T-cell (primary cell): ENCODE measurements around the gene PPM1E. TPM values are rescaled to one million over a fixed set of nuclear protein-coding genes. Genes with fewer than 3 reads are reported as not detected.

Experiments
- ATAC-seq, 4 experiments: fragments of 200-7000 bp in 3 of 4; fragments of 150-1000 bp in 1 of 4; cut with Tn5 transposase; replicated peaks in 1 of 4; 1 replicate in 3 of 4; 2 replicates in 1 of 4; pipeline ENCODE4 v1.10.0; 2021; ENCODE audit warnings: moderate library complexity in 3 of 4, mild to moderate bottlenecking in 2 of 4, moderate number of reproducible peaks in 1 of 4
- CTCF ChIA-PET, 2 donors: fragments of 300-600 bp; sonication (Branson Sonifier 250); formaldehyde crosslinking; loops; one replicate each; lab custom pipeline; 2022; ENCODE audit warnings: antibody characterized with exemption in 2 of 2; lab: Charles Lee
- POLR2A ChIA-PET, 2 donors: fragments of 300-600 bp; sonication (Branson Sonifier 250); formaldehyde crosslinking; loops; one replicate each; lab custom pipeline; 2022; ENCODE audit warnings: antibody characterized with exemption in 2 of 2; lab: Charles Lee
- DNase-seq, 35 experiments: peaks; one replicate each; pipeline versions ENCODE4 v3.0.0 to v3.0.0-alpha.2; 2013 to 2023
- H3K27ac ChIP-seq: one replicate; pipeline ENCODE4 v1.5.1; 2013; ENCODE audit warnings: low read length
- H3K27me3 ChIP-seq, 2 experiments: replicated peaks in 1 of 2; 1 replicate in 1 of 2; 2 replicates in 1 of 2; pipeline versions ENCODE4 v1.6.1 to v1.7.0; 2013; ENCODE audit warnings: low read length in 1 of 2, mixed read lengths in 1 of 2; ENCODE audit not compliant: control insufficient read depth in 2 of 2, insufficient read depth in 2 of 2; ENCODE audit errors: extremely low read depth in 1 of 2
- H3K36me3 ChIP-seq, 2 donors: 1 replicate in 1 of 2; 2 replicates in 1 of 2; pipeline versions ENCODE4 v1.6.1 to v1.7.0; 2013; ENCODE audit warnings: low read length in 1 of 2; ENCODE audit not compliant: control insufficient read depth in 2 of 2, insufficient read depth in 1 of 2; ENCODE audit errors: extremely low read depth in 1 of 2
- H3K4me1 ChIP-seq, 2 experiments: 1 replicate in 1 of 2; 2 replicates in 1 of 2; pipeline versions ENCODE4 v1.6.1 to v1.7.0; 2013; ENCODE audit warnings: low read length in 2 of 2, mixed read lengths in 1 of 2; ENCODE audit not compliant: insufficient read depth in 2 of 2, control insufficient read depth in 1 of 2; ENCODE audit errors: extremely low read depth in 1 of 2
- H3K4me3 ChIP-seq, 2 donors: 1 replicate in 1 of 2; 2 replicates in 1 of 2; pipeline versions ENCODE4 v1.5.1 to v1.7.0; 2013; ENCODE audit warnings: mild to moderate bottlenecking in 2 of 2, low read length in 1 of 2, moderate library complexity in 1 of 2; ENCODE audit not compliant: control insufficient read depth in 1 of 2; ENCODE audit errors: extremely low read depth in 1 of 2
- H3K9me3 ChIP-seq: 2 replicates; pipeline ENCODE4 v1.7.0; 2013
- H3K27ac Mint-ChIP-seq, 2 donors: one replicate each; pipeline ENCODE4 v1.8.0; 2020 to 2021; ENCODE audit warnings: mild to moderate bottlenecking in 2 of 2, mixed read lengths in 2 of 2
- H3K27me3 Mint-ChIP-seq, 2 donors: one replicate each; pipeline ENCODE4 v1.8.0; 2021 to 2022; ENCODE audit warnings: mixed read lengths in 2 of 2
- H3K36me3 Mint-ChIP-seq: one replicate; pipeline ENCODE4 v1.8.0; 2021; ENCODE audit warnings: mixed read lengths
- H3K4me1 Mint-ChIP-seq, 3 donors: one replicate each; pipeline ENCODE4 v1.8.0; 2020 to 2022; ENCODE audit warnings: mixed read lengths in 3 of 3, mild to moderate bottlenecking in 1 of 3
- H3K4me3 Mint-ChIP-seq, 3 donors: one replicate each; pipeline ENCODE4 v1.8.0; 2020 to 2022; ENCODE audit warnings: mild to moderate bottlenecking in 3 of 3, mixed read lengths in 3 of 3, moderate library complexity in 3 of 3
- H3K9me3 Mint-ChIP-seq, 3 donors: one replicate each; pipeline ENCODE4 v1.8.0; 2020 to 2022; ENCODE audit warnings: mixed read lengths in 3 of 3
- WGBS: methylation state at CpG from one replicate; pipeline ENCODE4 v1.1.5; 2013; ENCODE audit warnings: missing lambda C conversion rate; ENCODE audit not compliant: insufficient coverage; 5-methylcytosine and 5-hydroxymethylcytosine counted together
- total RNA-seq, 35 experiments: library from RNA in 6 of 35; stranded (reverse) in 6 of 35; fragments of 120-200 nt in 1 of 35; gene quantifications; one replicate each; pipeline versions ENCODE4 v1.2.1 to v1.2.4 and lab custom pipeline; 2013 to 2026

PPM1E gene
- under 1 TPM in 1 of 5 donors, not detected in 4; 0.03 TPM for total RNA-seq
- 0.02 TPM for total RNA-seq (2013)
- 0 to 0.12 (median 0) reads per million in 29 experiments for total RNA-seq (lab: John Stamatoyannopoulos, UW)

DNA sequence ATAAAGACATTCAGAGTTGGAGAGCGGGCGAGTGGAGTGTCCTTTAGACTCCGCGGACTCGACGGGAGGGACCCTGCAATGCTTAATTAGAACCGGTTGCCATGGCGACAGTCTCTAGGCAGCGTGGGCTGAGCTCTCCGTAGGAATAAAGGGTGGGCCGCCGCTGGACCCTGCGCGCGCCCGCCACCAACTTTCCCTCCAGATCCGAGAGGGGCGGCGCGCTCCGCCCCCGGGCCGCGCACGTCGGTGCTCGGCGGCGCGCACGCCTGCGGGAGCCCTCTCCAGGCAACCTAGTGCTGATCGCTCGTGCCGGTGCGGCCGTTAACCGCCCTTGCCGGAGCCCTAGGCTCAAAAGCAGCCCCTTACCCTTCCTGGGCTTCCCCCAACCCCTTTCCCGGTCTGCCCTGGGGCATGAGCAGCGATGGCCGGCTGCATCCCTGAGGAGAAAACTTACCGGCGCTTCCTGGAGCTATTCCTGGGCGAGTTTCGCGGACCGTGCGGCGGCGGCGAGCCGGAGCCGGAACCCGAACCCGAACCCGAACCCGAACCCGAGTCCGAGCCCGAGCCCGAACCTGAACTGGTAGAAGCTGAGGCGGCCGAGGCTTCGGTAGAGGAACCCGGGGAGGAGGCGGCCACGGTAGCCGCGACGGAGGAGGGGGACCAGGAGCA, at the start of gene PPM1E:
Gene PPM1E (plus strand): TSS at position 278 of the 669 bp plus-strand sequence.
- Histone ChIP-seq H3K4me1 (peaks cover 6 to 17% of the 10 kb centered on the region in 2 experiments), H3K27me3 (peaks cover 11 to 29% of the 10 kb centered on the region in 2 experiments), H3K4me3 (peak within 1 kb of the TSS; percentile 45 to 80), H3K9me3 (no peaks in the 10 kb centered on the region), H3K36me3 (no peaks in the 10 kb centered on the region), H3K27ac (no peak within 1 kb of the TSS)
- ChIA-PET CTCF (interaction anchor here in 1 of 2 donors (0.5 kb wide), 1 partner anchor 168 kb away, joined by 3 read pairs; no protein-coding TSS in a partner anchor), POLR2A (no interaction called here)
- Mint-ChIP-seq H3K27ac (no peak within 1 kb of the TSS), H3K9me3 (no peaks in the 10 kb centered on the region), H3K36me3 (no peaks in the 10 kb centered on the region), H3K4me1 (peaks cover 13 to 15% (median 13%) of the 10 kb centered on the region in 3 donors), H3K4me3 (peak within 1 kb of the TSS; percentile 83 to 86 (median 85)), H3K27me3 (peaks cover 43 to 67% of the 10 kb centered on the region in 2 donors)
- 3% methylated on average over 71 of the region's 71 CpGs for WGBS
- DNase-seq (peak in 34 of 35 experiments; percentile 1 to 53 (median 22)), ATAC-seq (peak; percentile 72 to 84 (median 76))

DNA sequence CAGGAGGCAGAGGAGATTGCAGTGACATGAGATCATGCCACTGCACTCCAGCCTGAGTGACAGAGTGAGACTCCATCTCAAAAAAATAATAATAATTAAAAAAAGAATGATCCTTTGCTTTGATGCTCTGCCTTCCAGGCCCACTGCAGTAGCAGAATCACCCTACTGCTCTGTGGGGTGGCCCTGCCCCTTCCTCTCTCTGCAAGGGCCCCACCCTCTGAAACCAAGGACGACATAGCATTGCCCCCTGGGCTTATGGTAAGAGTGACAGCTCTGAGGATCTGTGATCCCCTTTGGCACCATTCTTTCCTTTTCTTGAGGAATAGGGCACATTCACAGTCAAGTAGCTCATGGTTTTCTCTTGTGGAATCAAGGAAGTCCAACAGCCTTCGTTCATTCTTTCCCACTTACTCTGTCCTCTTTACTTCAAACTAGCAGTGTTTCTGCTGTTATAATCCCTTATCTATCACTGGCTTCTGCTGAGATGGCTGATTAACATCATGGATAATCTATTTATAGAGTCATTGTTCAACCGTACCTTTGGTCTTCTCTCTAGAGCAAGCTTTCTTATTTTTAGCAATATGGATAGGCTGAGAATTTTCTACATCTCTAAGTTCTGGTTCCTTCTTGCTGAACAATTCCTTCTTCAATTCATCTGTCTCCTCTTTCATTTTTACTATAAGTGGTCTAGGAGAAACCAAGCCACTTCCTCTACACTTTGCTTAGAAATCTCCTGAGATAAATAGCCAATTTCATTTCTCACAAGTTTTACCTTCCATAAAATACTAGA, 49.1 kb upstream of the PPM1E start:
- Mint-ChIP-seq H3K4me3 (no peak overlapping the region), H3K27me3 (no peaks in the 10 kb centered on the region), H3K4me1 (peaks cover 0 to 6% (median 2%) of the 10 kb centered on the region in 3 donors), H3K36me3 (peaks cover 31% of the 10 kb centered on the region), H3K9me3 (no peaks in the 10 kb centered on the region), H3K27ac (no peak overlapping the region)
- peaks cover 3 to 21% of the 10 kb centered on the region in 2 donors for H3K36me3 ChIP-seq
- no CpG with 5 or more reads among the region's 3 CpGs for WGBS
- H3K4me1 ChIP-seq = no peaks in the 10 kb centered on the region
- CTCF ChIA-PET = interaction anchor here in 1 of 2 donors (0.6 kb wide), 1 partner anchor 329 kb away, joined by 3 read pairs; no protein-coding TSS in a partner anchor
- POLR2A ChIA-PET = no interaction called here
- no peaks in the 10 kb centered on the region for H3K9me3 ChIP-seq
- DNase-seq = no peak
- H3K27me3 ChIP-seq = no peaks in the 10 kb centered on the region
- no peak for ATAC-seq
- no peak overlapping the region for H3K4me3 ChIP-seq
- H3K27ac ChIP-seq = no peak overlapping the region

DNA sequence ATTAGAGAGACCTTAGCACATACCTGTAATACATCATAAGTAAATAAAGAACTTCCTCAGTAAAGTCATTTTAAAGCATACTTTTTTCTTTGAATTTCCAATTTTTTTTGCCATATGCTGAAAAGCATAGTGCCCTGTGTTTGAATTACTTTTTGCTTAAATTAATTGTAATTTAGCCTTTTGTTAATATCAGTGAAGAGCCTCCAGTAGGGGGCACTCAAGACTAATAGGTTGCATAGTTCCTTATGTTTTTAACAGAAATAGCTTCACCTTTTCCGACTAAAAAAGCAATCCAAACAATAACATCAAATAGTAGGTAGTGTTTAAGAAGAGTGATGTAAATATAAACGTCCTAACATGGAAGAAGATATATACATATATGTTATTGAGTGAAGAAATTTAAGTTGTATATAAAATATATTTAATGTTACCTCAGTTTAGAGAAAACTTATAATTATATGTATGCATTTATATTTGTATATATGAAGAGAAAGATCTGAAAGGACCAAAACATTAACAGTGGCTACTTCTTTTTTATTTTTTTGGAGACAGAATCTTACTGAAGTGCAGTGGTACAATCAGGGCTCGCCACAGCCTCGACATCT, 44.6 kb upstream of the PPM1E start:
- ChIA-PET POLR2A (interaction anchor here in 1 of 2 donors (0.8 kb wide), 1 partner anchor 294 kb away, joined by 3 read pairs; no protein-coding TSS in a partner anchor), CTCF (interaction anchor here (0.5 to 3.0 kb wide), 5 partner anchors 44 to 419 kb away, joined by 3 to 24 read pairs (median 3); no protein-coding TSS in a partner anchor)
- ATAC-seq (no peak), DNase-seq (peak in 20 of 35 experiments; percentile 5 to 71 (median 21))
- peaks cover 0 to 6% (median 2%) of the 10 kb centered on the region in 3 donors for H3K4me1 Mint-ChIP-seq
- H3K27me3 Mint-ChIP-seq = no peaks in the 10 kb centered on the region
- peaks cover 25% of the 10 kb centered on the region for H3K36me3 Mint-ChIP-seq
- no peak overlapping the region for H3K4me3 ChIP-seq
- H3K27ac ChIP-seq = no peak overlapping the region
- no peaks in the 10 kb centered on the region for H3K9me3 Mint-ChIP-seq
- WGBS = no CpG with 5 or more reads among the region's 4 CpGs
- H3K9me3 ChIP-seq = no peaks in the 10 kb centered on the region
- H3K4me1 ChIP-seq = no peaks in the 10 kb centered on the region
- H3K27ac Mint-ChIP-seq = no peak overlapping the region
- no peaks in the 10 kb centered on the region for H3K27me3 ChIP-seq
- peaks cover 0 to 12% of the 10 kb centered on the region in 2 donors for H3K36me3 ChIP-seq
- no peak overlapping the region for H3K4me3 Mint-ChIP-seq

- Mint-ChIP-seq H3K27me3 (no peaks in the 10 kb centered on the region), H3K27ac (no peak overlapping the region), H3K4me3 (no peak overlapping the region), H3K4me1 (no peaks in the 10 kb centered on the region), H3K36me3 (peaks cover 34% of the 10 kb centered on the region), H3K9me3 (no peaks in the 10 kb centered on the region)
- 91% methylated on average over 1 of the region's 1 CpG for WGBS
- no peaks in the 10 kb centered on the region for H3K4me1 ChIP-seq
- DNase-seq (no peak), ATAC-seq (no peak)
- H3K27ac ChIP-seq = no peak overlapping the region
- CTCF ChIA-PET = no interaction called here
- H3K4me3 ChIP-seq = no peak overlapping the region
- H3K9me3 ChIP-seq = no peaks in the 10 kb centered on the region
- H3K36me3 ChIP-seq = peaks cover 6 to 29% of the 10 kb centered on the region in 2 donors
- POLR2A ChIA-PET = no interaction called here
- no peaks in the 10 kb centered on the region for H3K27me3 ChIP-seq
These were observed 33.4 kb upstream of the PPM1E start for GRCh38 chr17:58722274-58722673.

DNA sequence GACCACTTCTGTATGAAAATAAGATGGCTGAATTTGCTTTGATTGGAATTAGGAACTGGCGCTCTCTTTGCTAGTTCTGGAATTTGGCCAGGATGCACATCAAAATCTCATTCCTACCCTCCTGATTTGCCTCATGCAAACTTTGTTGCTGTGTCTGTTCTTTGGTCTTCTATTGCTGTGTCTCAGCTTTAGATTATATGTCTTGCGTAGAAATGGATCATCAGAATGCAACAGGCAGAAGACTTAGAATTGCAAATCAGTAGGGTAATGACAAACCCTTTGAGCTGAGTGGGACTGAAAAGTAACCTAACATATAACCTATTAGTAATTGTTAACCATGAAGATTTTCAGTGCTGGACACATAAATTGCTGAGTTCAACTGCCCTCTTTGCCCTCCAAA, 33.0 kb upstream of the PPM1E start:
- ChIA-PET POLR2A (no interaction called here), CTCF (no interaction called here)
- ATAC-seq = no peak
- Mint-ChIP-seq H3K4me1 (no peaks in the 10 kb centered on the region), H3K36me3 (peaks cover 34% of the 10 kb centered on the region), H3K27ac (no peak overlapping the region), H3K9me3 (no peaks in the 10 kb centered on the region), H3K4me3 (no peak overlapping the region), H3K27me3 (no peaks in the 10 kb centered on the region)
- H3K27me3 ChIP-seq = no peaks in the 10 kb centered on the region
- H3K9me3 ChIP-seq = no peaks in the 10 kb centered on the region
- H3K27ac ChIP-seq = no peak overlapping the region
- H3K4me1 ChIP-seq = no peaks in the 10 kb centered on the region
- DNase-seq = no peak
- 83% methylated on average over 1 of the region's 2 CpGs for WGBS
- H3K36me3 ChIP-seq = peaks cover 4 to 29% of the 10 kb centered on the region in 2 donors
- H3K4me3 ChIP-seq = no peak overlapping the region

- DNase-seq = no peak
- no peak overlapping the region for H3K4me3 ChIP-seq
- H3K36me3 ChIP-seq = peaks cover 7 to 8% of the 10 kb centered on the region in 2 donors
- H3K27ac Mint-ChIP-seq = no peak overlapping the region
- H3K9me3 ChIP-seq = no peaks in the 10 kb centered on the region
- H3K36me3 Mint-ChIP-seq = peaks cover 25% of the 10 kb centered on the region
- no peaks in the 10 kb centered on the region for H3K27me3 ChIP-seq
- H3K27ac ChIP-seq = no peak overlapping the region
- H3K9me3 Mint-ChIP-seq = no peaks in the 10 kb centered on the region
- H3K4me1 ChIP-seq = no peaks in the 10 kb centered on the region
- ATAC-seq = no peak
- ChIA-PET POLR2A (no interaction called here), CTCF (no interaction called here)
- WGBS = no CpG with 5 or more reads among the region's 1 CpG
- no peaks in the 10 kb centered on the region for H3K27me3 Mint-ChIP-seq
- no peaks in the 10 kb centered on the region for H3K4me1 Mint-ChIP-seq
- no peak overlapping the region for H3K4me3 Mint-ChIP-seq
These were observed 26.9 kb upstream of the PPM1E start for GRCh38 chr17:58728798-58729197.
